ENCODE data around the gene PLCD1.

Gene PLCD1

DNA sequence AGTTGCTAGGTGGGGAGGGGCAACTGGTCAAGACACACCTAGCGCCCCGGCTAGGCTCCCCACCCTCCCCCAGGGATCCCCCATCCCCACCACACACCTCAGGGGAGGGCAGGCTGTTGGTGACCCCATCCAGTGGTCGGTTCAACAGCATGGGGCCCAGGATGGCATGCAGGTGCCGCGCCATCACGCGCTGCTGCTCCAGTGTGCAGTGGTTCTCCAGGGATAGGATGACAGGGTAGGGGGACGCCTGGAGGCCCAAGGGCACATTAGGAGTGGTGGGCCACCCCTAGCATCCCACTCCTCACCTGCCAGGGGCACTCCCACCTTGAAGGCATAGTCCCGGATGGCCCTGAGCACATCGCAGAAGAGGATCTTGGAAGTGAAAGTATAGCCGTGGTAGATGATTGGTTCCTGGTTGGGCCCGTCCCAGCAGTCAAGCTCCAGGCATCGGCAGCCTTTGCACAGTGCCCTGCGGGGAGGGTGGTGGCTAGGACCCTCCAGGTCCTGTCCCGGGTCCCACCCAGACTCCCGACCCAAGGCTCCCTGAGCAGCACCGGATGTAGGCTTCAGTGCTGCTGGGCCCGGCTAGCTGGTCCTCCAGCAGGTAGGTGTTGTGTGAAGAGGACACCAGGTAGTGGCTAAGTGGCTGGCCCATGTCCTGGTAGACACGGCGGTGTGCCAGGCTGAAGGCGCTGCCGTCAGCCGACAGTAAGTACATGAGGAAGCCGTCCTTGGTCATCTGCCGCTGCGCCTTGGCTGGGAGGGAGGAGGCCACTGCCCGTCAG lies 19.4 kb downstream of the PLCD1 start:
- CTCF ChIA-PET, result interaction anchor here (1.5 kb wide), 1 partner anchor 154 kb away, joined by 3 read pairs; no protein-coding TSS in a partner anchor
- H3K4me3 ChIP-seq (ENCODE audit: low read depth, low read length), result no peak overlapping the region
- POLR2A ChIA-PET, result no interaction called here
- TF ChIP-seq, protein P1, sequence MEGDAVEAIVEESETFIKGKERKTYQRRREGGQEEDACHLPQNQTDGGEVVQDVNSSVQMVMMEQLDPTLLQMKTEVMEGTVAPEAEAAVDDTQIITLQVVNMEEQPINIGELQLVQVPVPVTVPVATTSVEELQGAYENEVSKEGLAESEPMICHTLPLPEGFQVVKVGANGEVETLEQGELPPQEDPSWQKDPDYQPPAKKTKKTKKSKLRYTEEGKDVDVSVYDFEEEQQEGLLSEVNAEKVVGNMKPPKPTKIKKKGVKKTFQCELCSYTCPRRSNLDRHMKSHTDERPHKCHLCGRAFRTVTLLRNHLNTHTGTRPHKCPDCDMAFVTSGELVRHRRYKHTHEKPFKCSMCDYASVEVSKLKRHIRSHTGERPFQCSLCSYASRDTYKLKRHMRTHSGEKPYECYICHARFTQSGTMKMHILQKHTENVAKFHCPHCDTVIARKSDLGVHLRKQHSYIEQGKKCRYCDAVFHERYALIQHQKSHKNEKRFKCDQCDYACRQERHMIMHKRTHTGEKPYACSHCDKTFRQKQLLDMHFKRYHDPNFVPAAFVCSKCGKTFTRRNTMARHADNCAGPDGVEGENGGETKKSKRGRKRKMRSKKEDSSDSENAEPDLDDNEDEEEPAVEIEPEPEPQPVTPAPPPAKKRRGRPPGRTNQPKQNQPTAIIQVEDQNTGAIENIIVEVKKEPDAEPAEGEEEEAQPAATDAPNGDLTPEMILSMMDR (IDR thresholded peaks at IDR 0.05; ENCODE audit: insufficient read depth, low read length, missing control alignments), result no peak
- no peak for DNase-seq (ENCODE audit: low read depth, low spot score)

DNA sequence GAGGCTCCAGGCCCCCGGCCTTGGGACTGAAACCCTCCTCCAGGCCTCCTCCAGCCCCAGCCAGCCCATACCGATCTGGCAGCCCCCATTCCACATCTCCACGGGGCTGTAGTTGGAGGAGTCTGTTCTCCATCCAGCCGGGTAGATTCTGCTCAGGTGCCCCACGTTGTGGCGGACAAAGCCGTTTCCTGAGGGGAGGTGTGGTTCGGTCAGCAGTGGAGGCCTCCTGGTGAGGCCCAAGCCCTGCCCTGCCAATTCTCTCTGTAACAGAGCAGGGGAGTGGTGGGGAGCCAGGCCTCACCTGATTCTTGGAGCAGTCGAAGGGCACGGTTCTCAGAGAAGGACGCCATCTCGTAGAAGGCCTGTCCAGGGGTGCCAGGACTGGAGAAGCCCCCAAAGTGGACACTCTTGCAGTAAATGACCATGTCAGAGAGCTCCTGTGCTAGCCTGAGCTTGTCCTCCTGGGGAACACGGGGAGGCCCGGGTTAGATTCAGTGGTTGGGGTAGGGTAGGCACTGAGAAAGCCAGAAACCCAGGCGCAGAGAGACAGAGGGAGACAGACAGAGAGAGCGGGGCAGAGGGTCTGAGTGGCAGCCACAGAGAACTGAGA lies 20.4 kb downstream of the PLCD1 start:
- ChIA-PET POLR2A (no interaction called here), CTCF (interaction anchor here (0.6 to 1.5 kb wide), 2 partner anchors 8 to 153 kb away, joined by 3 read pairs; no protein-coding TSS in a partner anchor)
- H3K4me3 ChIP-seq (ENCODE audit: low read depth, low read length), result no peak overlapping the region
- no peak for DNase-seq (ENCODE audit: low read depth, low spot score)
- TF ChIP-seq, protein P1 (IDR thresholded peaks at IDR 0.05; ENCODE audit: insufficient read depth, low read length, missing control alignments), result no peak

DNA sequence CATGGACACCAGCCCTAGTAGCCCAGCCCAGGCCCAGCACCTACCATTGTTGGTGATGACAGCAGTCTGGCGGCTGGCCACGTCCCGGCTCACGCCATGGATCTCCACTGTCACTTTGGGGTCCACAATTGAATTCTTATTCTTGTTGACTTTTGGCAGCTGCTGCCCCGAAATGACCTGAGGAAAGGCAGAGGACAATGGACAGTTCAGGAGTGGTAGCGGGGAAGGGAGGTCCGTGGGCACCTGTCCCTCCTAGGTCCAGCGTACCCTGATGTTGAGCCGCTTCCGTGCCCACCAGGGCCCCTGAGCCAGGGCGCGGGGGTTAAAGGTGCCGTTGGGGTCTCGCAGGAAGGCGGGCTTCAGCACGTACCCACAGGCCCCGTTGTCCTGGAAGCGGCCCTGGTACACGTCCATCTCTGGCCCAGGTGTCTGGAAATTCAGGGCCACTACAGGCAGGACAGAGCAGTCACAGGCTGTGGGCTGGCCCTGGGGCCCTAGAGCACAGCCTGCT lies 21.2 kb downstream of the PLCD1 start:
- TF ChIP-seq, protein P1 (IDR thresholded peaks at IDR 0.05; ENCODE audit: insufficient read depth, low read length, missing control alignments), result no peak
- ChIA-PET POLR2A (no interaction called here), CTCF (interaction anchor here (1.5 kb wide), 1 partner anchor 152 kb away, joined by 3 read pairs; no protein-coding TSS in a partner anchor)
- DNase-seq (ENCODE audit: low read depth, low spot score), result no peak
- H3K4me3 ChIP-seq (ENCODE audit: low read depth, low read length), result no peak overlapping the region

DNA sequence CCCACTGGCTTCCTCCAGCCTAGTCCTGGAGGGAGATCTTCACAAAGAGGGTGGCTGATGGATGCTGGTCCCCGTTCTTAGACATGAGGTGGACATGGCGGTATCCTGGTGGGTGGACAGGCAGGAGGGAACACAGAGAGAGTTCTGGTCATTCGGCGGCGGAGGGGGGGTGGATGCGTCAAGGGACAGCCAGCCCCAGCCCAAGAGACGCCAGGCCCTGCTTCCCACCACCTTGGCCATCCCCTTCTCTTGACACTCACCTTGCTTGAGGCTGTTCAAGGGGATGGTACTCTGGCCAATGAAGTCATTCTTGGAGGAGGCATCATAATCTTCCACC lies 21.7 kb downstream of the PLCD1 start:
- TF ChIP-seq, protein P1 (IDR thresholded peaks at IDR 0.05; ENCODE audit: insufficient read depth, low read length, missing control alignments), result no peak
- H3K4me3 ChIP-seq (ENCODE audit: low read depth, low read length), result no peak overlapping the region
- POLR2A ChIA-PET, result no interaction called here
- no peak for DNase-seq (ENCODE audit: low read depth, low spot score)
- CTCF ChIA-PET, result interaction anchor here (1.1 to 1.5 kb wide), 2 partner anchors 153 to 338 kb away, joined by 3 to 4 read pairs; no protein-coding TSS in a partner anchor

DNA sequence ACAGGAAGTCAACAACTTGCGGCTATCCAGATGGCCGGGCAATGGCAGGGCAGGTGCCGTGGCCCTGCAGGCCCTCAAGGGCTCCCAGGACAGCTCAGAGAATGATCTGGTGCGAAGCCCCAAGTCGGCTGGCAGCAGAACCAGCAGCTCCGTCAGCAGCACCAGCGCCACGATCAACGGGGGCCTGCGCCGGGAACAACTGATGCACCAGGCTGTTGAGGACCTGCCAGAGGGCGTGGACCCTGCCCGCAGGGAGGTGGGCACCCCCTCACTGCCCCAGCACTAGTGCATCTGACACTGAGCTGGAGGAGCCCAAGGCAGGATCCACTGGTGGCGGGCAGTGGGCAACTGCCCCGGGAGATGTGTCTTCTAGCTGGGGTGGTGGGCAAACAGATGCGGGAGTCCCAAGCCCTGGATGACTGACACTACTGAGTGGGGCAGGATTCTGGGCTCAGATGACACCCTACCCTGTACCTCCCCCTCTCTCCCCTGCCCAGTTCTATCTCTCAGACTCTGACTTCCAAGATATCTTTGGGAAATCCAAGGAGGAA lies 22.9 kb downstream of the PLCD1 start:
- TF ChIP-seq, protein P1 (IDR thresholded peaks at IDR 0.05; ENCODE audit: insufficient read depth, low read length, missing control alignments), result no peak
- H3K4me3 ChIP-seq (ENCODE audit: low read depth, low read length), result no peak overlapping the region
- POLR2A ChIA-PET, result no interaction called here
- CTCF ChIA-PET, result interaction anchor here (0.7 to 1.5 kb wide), 4 partner anchors 11 to 473 kb away, joined by 3 to 6 read pairs (median 4); no protein-coding TSS in a partner anchor
- DNase-seq (ENCODE audit: low read depth, low spot score), result no peak

DNA sequence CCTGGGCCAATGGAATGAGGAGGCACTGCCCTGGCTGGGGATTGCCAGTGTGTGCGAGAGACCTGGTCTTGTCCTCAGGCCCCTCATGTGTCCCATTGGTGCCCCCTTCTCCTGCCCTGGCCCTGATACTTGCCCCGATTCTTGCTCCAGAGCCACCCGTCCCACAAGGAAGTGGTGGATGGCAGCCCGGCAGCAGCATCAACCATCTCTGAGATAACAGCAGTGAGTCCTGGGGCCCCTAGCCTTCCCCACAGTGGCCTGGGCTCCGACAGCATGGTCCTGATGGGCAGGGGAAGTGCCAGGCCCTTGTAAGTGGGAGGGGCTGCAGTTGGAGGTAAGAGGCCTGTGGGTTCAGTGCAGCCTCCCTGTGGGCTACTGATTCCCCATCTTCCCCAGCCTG lies 23.4 kb downstream of the PLCD1 start:
- CTCF ChIA-PET, result interaction anchor here (0.7 to 3.2 kb wide), 3 partner anchors 8 to 338 kb away, joined by 3 to 8 read pairs (median 5); no protein-coding TSS in a partner anchor
- H3K4me3 ChIP-seq (ENCODE audit: low read depth, low read length), result no peak overlapping the region
- no peak for DNase-seq (ENCODE audit: low read depth, low spot score)
- TF ChIP-seq, protein P1 (IDR thresholded peaks at IDR 0.05; ENCODE audit: insufficient read depth, low read length, missing control alignments), result no peak
- POLR2A ChIA-PET, result no interaction called here
